Measurements from ENCODE around the gene NBAS. TPM values are rescaled to one million over a fixed set of nuclear protein-coding genes. Genes with fewer than 3 reads are reported as not detected.

The NBAS gene
- total and polyA plus RNA-seq, 10 of the 15 experiments (the other 5 are each of a cell fraction or from before 2014, with no cell fraction given), result 4.3 to 32.7 (median 20.8) TPM

- no peaks in the 10 kb centered on the region for H3K79me2 ChIP-seq (ENCODE audit: control insufficient read depth, insufficient read depth, low read length)
- H3K9ac ChIP-seq (ENCODE audit: control insufficient read depth, insufficient read depth, low read length), result no peak overlapping the region
- RAD21 ChIA-PET (ENCODE audit: unreplicated experiment), result no interaction called here
- no peak for DNase-seq (ENCODE audit: low read depth, low spot score)
- FAIRE-seq, result no peak
- no peak overlapping the region for H2AFZ ChIP-seq (ENCODE audit: control insufficient read depth, low read depth, low read length)
- no peak for ATAC-seq
- no TSS peak for BruUV-seq (replicated peaks)
- no peak overlapping the region for H3K4me3 ChIP-seq
- no peaks in the 10 kb centered on the region for H4K20me1 ChIP-seq (ENCODE audit: control insufficient read depth, insufficient read depth)
- TF ChIP-seq HDAC6 (IDR thresholded peaks at IDR 0.05; ENCODE audit: unreplicated experiment) (no peak), E2F8 (IDR thresholded peaks at IDR 0.05; ENCODE audit: low read depth, partially characterized antibody) (no peak), HDGF (IDR thresholded peaks at IDR 0.05) (no peak), CHD2 (IDR thresholded peaks at IDR 0.05; ENCODE audit: borderline replicate concordance, low read depth, low read length) (no peak), KLF5 (IDR thresholded peaks at IDR 0.05; ENCODE audit: partially characterized antibody) (no peak), WRNIP1 (IDR thresholded peaks at IDR 0.05; ENCODE audit: borderline replicate concordance, low read depth, low read length) (no peak), ZBED1 (IDR thresholded peaks at IDR 0.05; ENCODE audit: borderline replicate concordance) (no peak), NFXL1 (IDR thresholded peaks at IDR 0.05; ENCODE audit: borderline replicate concordance) (no peak), POLR2AphosphoS5 (IDR thresholded peaks at IDR 0.05; ENCODE audit: low read length) (no peak), MTA3 (IDR thresholded peaks at IDR 0.05; ENCODE audit: borderline replicate concordance, low read length) (no peak), IRF4 (IDR thresholded peaks at IDR 0.05; ENCODE audit: low read depth, low read length) (no peak), ATF7 (IDR thresholded peaks at IDR 0.05; ENCODE audit: low read depth) (no peak), SKIL (IDR thresholded peaks at IDR 0.05; ENCODE audit: low read depth, poor library complexity, severe bottlenecking) (no peak), ZZZ3 (IDR thresholded peaks at IDR 0.05; ENCODE audit: control insufficient read depth, insufficient read length, low read depth) (no peak), GATAD2B (conservative IDR thresholded peaks at IDR 0.05; ENCODE audit: low read depth) (no peak), IKZF2 (IDR thresholded peaks at IDR 0.05) (no peak), TAF1 (IDR thresholded peaks at IDR 0.05; ENCODE audit: borderline replicate concordance, low read depth, low read length) (no peak)
- H3K4me1 ChIP-seq (ENCODE audit: control insufficient read depth, insufficient read depth, low read length), result no peaks in the 10 kb centered on the region; the same call in 1 of the 2 replicates
- H3K4me2 ChIP-seq (ENCODE audit: control insufficient read depth, insufficient read depth), result no peak overlapping the region
- intact Hi-C loops (cut with micrococcal nuclease; ENCODE audit: unreplicated experiment) (no loop called here), in situ Hi-C loops (cut with MboI) (no loop called here)
- H3K9me3 ChIP-seq (replicated peaks; ENCODE audit: control insufficient read depth, insufficient read depth, low read length), result no peaks in the 10 kb centered on the region
- CTCF ChIA-PET, result no interaction called here
- H3K36me3 ChIP-seq (ENCODE audit: control insufficient read depth in 2 of 2, insufficient read depth in 2 of 2, low read length in 1 of 2), result peaks cover 0 to 4% of the 10 kb centered on the region in 2 experiments; a peak in 1 of 4 replicates
- H3K27me3 ChIP-seq (replicated peaks in 1 of 2; ENCODE audit: control insufficient read depth in 2 of 2, insufficient read depth in 2 of 2, low read length in 1 of 2), result no peaks in the 10 kb centered on the region
- POLR2A ChIA-PET, result interaction anchor here (1.0 kb wide), 1 partner anchor 30 kb away, joined by 3 read pairs; no protein-coding TSS in a partner anchor
- H3K27ac ChIP-seq (ENCODE audit: control insufficient read depth, insufficient read depth), result no peak overlapping the region
- SMC1A ChIA-PET (ENCODE audit: uncharacterized antibody, unreplicated experiment), result interaction anchor here (1.4 kb wide), 1 partner anchor 8 kb away, joined by 4 read pairs; no protein-coding TSS in a partner anchor
These were observed 183.9 kb downstream of the NBAS start for GRCh38 chr2:15377202-15377601.

All from GM12878 (cell line).